ENCODE measurements around the gene TMEM203. TPM values are rescaled to one million over a fixed set of nuclear protein-coding genes. Genes with fewer than 3 reads are reported as not detected.

Gene TMEM203
- total RNA-seq, 4 donors from 2014 or later, result 45.7 to 60.7 (median 49.4) TPM

GRCh38 chr9:137215196-137215986, 9.9 kb upstream of the TMEM203 start:
- DNase-seq (ENCODE audit: low spot score in 2 of 2), result no peak
- intact Hi-C loops (cut with DNase I; ENCODE audit: low total_unique reads), result no loop called here
- TF ChIP-seq POLR2A (IDR thresholded peaks at IDR 0.05), result no peak
- no peak for TF ChIP-seq CTCF (IDR thresholded peaks at IDR 0.05)
- no peak overlapping the region for H3K4me3 ChIP-seq (ENCODE audit: low read depth, poor library complexity, severe bottlenecking)
- WGBS, 2 donors, result 92 to 96% methylated on average over 18 to 19 of the region's 22 CpGs

GRCh38 chr9:137214620-137215019, 9.2 kb upstream of the TMEM203 start:
- 91 to 95% methylated on average over 18 to 19 of the region's 19 CpGs for WGBS, 2 donors
- DNase-seq (ENCODE audit: low spot score in 2 of 2), result no peak
- TF ChIP-seq CTCF (IDR thresholded peaks at IDR 0.05) (no peak), POLR2A (IDR thresholded peaks at IDR 0.05) (no peak)
- intact Hi-C loops (cut with DNase I; ENCODE audit: low total_unique reads), result no loop called here
- H3K4me3 ChIP-seq (ENCODE audit: low read depth, poor library complexity, severe bottlenecking), result no peak overlapping the region

GRCh38 chr9:137213160-137214060, 8.0 kb upstream of the TMEM203 start:
- TF ChIP-seq POLR2A (IDR thresholded peaks at IDR 0.05) (no peak), CTCF (IDR thresholded peaks at IDR 0.05) (no peak)
- intact Hi-C loops (cut with DNase I; ENCODE audit: low total_unique reads), result no loop called here
- DNase-seq (ENCODE audit: low spot score in 2 of 2), result no peak
- H3K4me3 ChIP-seq (ENCODE audit: low read depth, poor library complexity, severe bottlenecking), result no peak overlapping the region
- WGBS, 2 donors, result 90 to 93% methylated on average over 45 to 49 of the region's 49 CpGs

- no peak overlapping the region for H3K4me3 ChIP-seq (ENCODE audit: low read depth, poor library complexity, severe bottlenecking)
- TF ChIP-seq POLR2A (IDR thresholded peaks at IDR 0.05) (no peak), CTCF (IDR thresholded peaks at IDR 0.05) (no peak)
- intact Hi-C loops (cut with DNase I; ENCODE audit: low total_unique reads), result no loop called here
- DNase-seq (ENCODE audit: low spot score in 2 of 2), result no peak
- 71 to 87% methylated on average over 17 to 21 of the region's 21 CpGs for WGBS, 2 donors
Measured at GRCh38 chr9:137212520-137212919, 7.1 kb upstream of the TMEM203 start.

- no peak for DNase-seq (ENCODE audit: low spot score in 2 of 2)
Measured at GRCh38 chr9:137211532-137211931, 6.1 kb upstream of the TMEM203 start.

More at GRCh38 chr9:137211532-137211931, 6.1 kb upstream of the TMEM203 start:
- H3K4me3 ChIP-seq (ENCODE audit: low read depth, poor library complexity, severe bottlenecking), result no peak overlapping the region
- WGBS, 2 donors, result 80 to 83% methylated on average over 13 of the region's 13 CpGs
- no peak for TF ChIP-seq POLR2A (IDR thresholded peaks at IDR 0.05)
- no peak for TF ChIP-seq CTCF (IDR thresholded peaks at IDR 0.05)
- intact Hi-C loops (cut with DNase I; ENCODE audit: low total_unique reads), result no loop called here

Data from lower leg skin (tissue), 4 donors.